Stomach smooth muscle (tissue), 2 donors: ENCODE results near the gene RAPSN.
A peak's percentile ranks its signal among the peaks of the same experiment; 100 is the strongest.

Experiments used
- H3K27ac ChIP-seq: one replicate; pipeline ENCODE4 v1.7.0; 2013; ENCODE audit warnings: mild to moderate bottlenecking, low read length, inconsistent platforms
- H3K27me3 ChIP-seq, 2 donors: one replicate each; pipeline ENCODE4 v1.7.0; 2013; ENCODE audit warnings: low read length in 2 of 2; ENCODE audit not compliant: insufficient read depth in 2 of 2, control insufficient read depth in 1 of 2
- H3K36me3 ChIP-seq, 2 donors: one replicate each; pipeline ENCODE4 v1.7.0; 2013; ENCODE audit warnings: low read length in 2 of 2; ENCODE audit not compliant: control insufficient read depth in 2 of 2, insufficient read depth in 2 of 2
- H3K4me1 ChIP-seq: one replicate; pipeline ENCODE4 v1.7.0; 2013; ENCODE audit warnings: low read length; ENCODE audit not compliant: control insufficient read depth, insufficient read depth
- H3K4me3 ChIP-seq, 2 donors: one replicate each; pipeline ENCODE4 v1.7.0; 2013; ENCODE audit warnings: low read length in 2 of 2
- H3K9ac ChIP-seq, 2 donors: one replicate each; pipeline ENCODE4 v1.7.0; 2013; ENCODE audit warnings: low read length in 2 of 2, mild to moderate bottlenecking in 1 of 2
- H3K9me3 ChIP-seq, 2 donors: one replicate each; pipeline ENCODE4 v1.7.0; 2013; ENCODE audit warnings: low read length in 2 of 2; ENCODE audit not compliant: control insufficient read depth in 2 of 2
- donor health status: healthy.
- donor health status: Pancreatic carcinoma.

Gene RAPSN

GRCh38 chr11:47395223-47396048 lies 53.5 kb downstream of the RAPSN start:
- Histone ChIP-seq H3K27me3 (no peaks in the 10 kb centered on the region), H3K36me3 (no peaks in the 10 kb centered on the region), H3K27ac (peak overlapping the region; percentile 53), H3K4me3 (no peak overlapping the region), H3K9me3 (no peaks in the 10 kb centered on the region), H3K4me1 (peaks cover 11% of the 10 kb centered on the region), H3K9ac (peak overlapping the region in 1 of 2 donors; percentile 13)

GRCh38 chr11:47394322-47395222 lies 54.4 kb downstream of the RAPSN start:
- Histone ChIP-seq H3K9ac (peak overlapping the region; percentile 13 to 42), H3K36me3 (no peaks in the 10 kb centered on the region), H3K9me3 (no peaks in the 10 kb centered on the region), H3K4me1 (peaks cover 5% of the 10 kb centered on the region), H3K27me3 (no peaks in the 10 kb centered on the region), H3K4me3 (peak overlapping the region in 1 of 2 donors; percentile 22), H3K27ac (peak overlapping the region; percentile 53)

DNA sequence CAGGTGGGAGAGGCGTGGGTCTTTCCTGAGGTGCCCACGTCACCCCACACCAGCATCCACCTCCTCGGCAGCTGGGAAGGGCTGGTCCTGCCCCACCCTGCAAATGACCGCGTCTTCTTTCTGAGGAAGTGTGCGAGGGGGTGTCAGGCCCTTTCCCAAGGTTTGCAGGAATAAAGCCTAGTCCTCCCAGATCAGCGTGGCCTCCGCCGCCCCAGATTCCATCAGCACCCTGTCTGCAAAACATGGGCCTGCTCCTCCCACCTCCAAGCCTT lies 55.0 kb downstream of the RAPSN start:
- Histone ChIP-seq H3K9ac (peak overlapping the region in 1 of 2 donors; percentile 42), H3K36me3 (no peaks in the 10 kb centered on the region), H3K4me1 (peaks cover 5% of the 10 kb centered on the region), H3K27me3 (no peaks in the 10 kb centered on the region), H3K27ac (peak overlapping the region; percentile 18), H3K9me3 (no peaks in the 10 kb centered on the region), H3K4me3 (no peak overlapping the region)

DNA sequence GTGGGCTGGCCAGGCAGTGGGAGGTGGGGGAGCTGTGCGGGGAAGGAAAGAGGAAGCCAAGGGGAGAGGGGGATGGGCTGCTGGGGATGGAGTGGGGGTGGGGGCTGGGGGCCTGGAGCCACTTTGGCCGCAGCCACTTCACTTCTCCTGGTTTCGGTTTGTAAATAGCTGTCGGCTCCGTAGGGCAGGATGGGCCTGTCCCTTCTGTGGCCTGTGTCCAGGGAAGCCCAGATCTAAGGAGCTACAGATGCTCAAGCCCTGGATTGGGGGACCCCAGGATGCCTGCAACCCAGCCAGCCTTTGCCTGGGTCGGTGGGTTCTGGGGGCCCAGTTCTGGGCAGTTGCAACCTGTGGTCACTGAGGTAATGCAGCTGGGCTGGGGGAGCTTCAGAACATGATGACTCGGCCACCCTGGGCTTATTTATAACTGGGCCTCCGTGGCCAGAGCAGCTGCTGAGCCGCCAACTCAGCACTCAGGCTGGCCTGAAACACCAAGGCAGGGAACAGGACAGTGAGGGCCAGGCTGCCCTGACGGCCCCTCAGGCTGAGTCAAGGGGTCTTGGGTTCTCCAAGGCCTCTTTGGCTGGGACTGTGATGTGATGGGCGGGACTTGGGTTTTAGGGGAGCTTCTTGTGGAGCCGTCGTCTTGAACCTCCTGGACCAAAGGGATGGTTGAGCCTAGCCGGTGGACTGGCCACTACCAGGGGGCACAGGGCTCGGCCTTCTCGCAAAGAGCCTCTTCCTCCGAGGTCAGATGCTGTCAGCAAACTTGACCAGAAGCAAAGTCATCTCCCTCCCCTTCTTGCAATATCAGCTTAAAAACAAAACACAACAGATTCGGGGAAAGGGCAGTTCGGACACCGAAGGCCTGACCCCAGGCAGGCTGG lies 55.5 kb downstream of the RAPSN start:
- Histone ChIP-seq H3K4me3 (no peak overlapping the region), H3K9ac (no peak overlapping the region), H3K9me3 (no peaks in the 10 kb centered on the region), H3K27ac (peak overlapping the region; percentile 24), H3K4me1 (peaks cover 7% of the 10 kb centered on the region), H3K36me3 (no peaks in the 10 kb centered on the region), H3K27me3 (no peaks in the 10 kb centered on the region)

GRCh38 chr11:47392546-47393162 lies 56.3 kb downstream of the RAPSN start:
- Histone ChIP-seq H3K9ac (no peak overlapping the region), H3K36me3 (no peaks in the 10 kb centered on the region), H3K27ac (no peak overlapping the region), H3K9me3 (no peaks in the 10 kb centered on the region), H3K27me3 (no peaks in the 10 kb centered on the region), H3K4me3 (no peak overlapping the region), H3K4me1 (peaks cover 7% of the 10 kb centered on the region)

- no peaks in the 10 kb centered on the region for H3K9me3 ChIP-seq
- no peak overlapping the region for H3K9ac ChIP-seq
- no peaks in the 10 kb centered on the region for H3K27me3 ChIP-seq
- H3K4me1 ChIP-seq = peaks cover 7% of the 10 kb centered on the region
- no peak overlapping the region for H3K27ac ChIP-seq
- H3K36me3 ChIP-seq = no peaks in the 10 kb centered on the region
- H3K4me3 ChIP-seq = no peak overlapping the region
Observed at GRCh38 chr11:47391711-47392432, 57.1 kb downstream of the RAPSN start.

- H3K9ac ChIP-seq = no peak overlapping the region
- no peaks in the 10 kb centered on the region for H3K27me3 ChIP-seq
- no peak overlapping the region for H3K27ac ChIP-seq
- no peaks in the 10 kb centered on the region for H3K36me3 ChIP-seq
- no peaks in the 10 kb centered on the region for H3K9me3 ChIP-seq
- peaks cover 7% of the 10 kb centered on the region for H3K4me1 ChIP-seq
- no peak overlapping the region for H3K4me3 ChIP-seq
Observed at GRCh38 chr11:47391077-47391583, 57.8 kb downstream of the RAPSN start.

DNA sequence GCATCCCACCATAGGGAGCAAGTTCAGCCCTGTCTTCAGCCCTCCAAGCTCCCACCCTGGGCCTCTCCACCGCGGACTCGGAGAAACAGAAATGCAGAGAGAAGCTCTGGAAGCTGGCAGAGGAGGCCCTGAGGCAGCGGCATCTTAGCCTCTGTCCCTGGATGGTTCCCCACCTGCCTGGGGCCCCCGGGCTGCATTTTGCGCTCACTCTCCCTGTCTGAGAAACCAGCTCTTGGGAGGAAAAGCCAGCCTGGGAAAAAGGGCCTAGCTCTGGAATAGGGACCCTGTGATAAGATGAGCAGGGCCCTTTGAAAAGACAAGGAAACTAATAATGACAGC lies 58.5 kb downstream of the RAPSN start:
- Histone ChIP-seq H3K9ac (no peak overlapping the region), H3K27ac (no peak overlapping the region), H3K4me1 (peaks cover 7% of the 10 kb centered on the region), H3K4me3 (no peak overlapping the region), H3K27me3 (no peaks in the 10 kb centered on the region), H3K9me3 (no peaks in the 10 kb centered on the region), H3K36me3 (no peaks in the 10 kb centered on the region)

DNA sequence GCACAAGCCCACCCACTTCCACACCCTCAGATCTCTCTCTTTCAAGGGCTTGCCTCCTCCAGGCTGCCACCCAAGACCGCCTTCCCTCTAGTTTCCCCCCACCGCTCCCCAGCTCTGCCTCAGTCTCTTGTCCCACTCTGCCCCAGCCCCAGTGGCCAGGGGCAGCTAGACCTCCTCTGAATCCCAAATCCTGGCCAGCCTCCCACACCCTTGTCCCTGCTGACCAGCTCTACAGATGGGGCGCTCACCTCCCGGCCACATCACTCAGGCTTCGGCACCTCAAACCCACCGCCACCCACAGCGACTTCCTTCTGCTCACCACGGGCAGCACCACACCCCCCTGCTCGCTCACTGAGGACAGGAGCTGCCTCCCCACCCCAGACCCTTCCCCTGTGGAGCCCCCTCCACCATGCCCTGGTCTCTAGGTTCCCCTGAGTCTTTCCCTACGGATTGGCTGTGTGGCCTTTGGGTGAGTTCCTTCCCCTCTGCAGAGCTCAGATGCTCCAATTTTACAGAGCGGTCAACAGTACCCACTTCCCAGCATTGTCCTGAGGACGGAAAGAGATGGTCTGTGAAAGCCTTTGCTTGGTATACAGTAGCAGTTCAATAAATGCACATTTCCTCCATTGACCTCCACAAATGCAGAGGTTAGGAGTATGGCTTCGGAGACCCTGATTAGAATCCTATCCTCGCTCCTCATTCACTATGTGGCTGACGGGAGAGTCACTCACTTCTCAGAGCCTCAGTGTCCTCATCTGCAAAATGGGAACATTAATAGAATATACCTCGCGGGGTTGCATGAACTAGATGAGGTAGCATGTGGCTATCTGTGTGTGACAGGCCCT lies 59.1 kb downstream of the RAPSN start:
- Histone ChIP-seq H3K27me3 (no peaks in the 10 kb centered on the region), H3K36me3 (no peaks in the 10 kb centered on the region), H3K27ac (no peak overlapping the region), H3K9me3 (no peaks in the 10 kb centered on the region), H3K4me1 (peaks cover 2% of the 10 kb centered on the region), H3K4me3 (no peak overlapping the region), H3K9ac (no peak overlapping the region)
